Common myeloid progenitor, CD34-positive (primary cell): Measurements from ENCODE around the gene CTBP2.

Experiments used
- CTCF ChIA-PET: fragments of 350-600 bp; sonication (Branson Sonifier 250); formaldehyde crosslinking; loops from one replicate; lab custom pipeline; 2021; ENCODE audit warnings: antibody characterized with exemption; lab: Charles Lee
- POLR2A ChIA-PET: fragments of 350-600 bp; sonication (Branson Sonifier 250); formaldehyde crosslinking; loops from one replicate; lab custom pipeline; 2021; ENCODE audit warnings: antibody characterized with exemption; lab: Charles Lee
- DNase-seq, 3 donors: peaks; one replicate each; pipeline versions ENCODE4 v3.0.0 to v3.0.0-alpha.2; 2013
- H3K27ac ChIP-seq, 2 experiments: 1 replicate in 1 of 2; 2 replicates in 1 of 2; pipeline ENCODE4 v1.7.0; 2013; ENCODE audit warnings: inconsistent platforms in 2 of 2, low read length in 2 of 2, mild to moderate bottlenecking in 2 of 2, low read depth in 1 of 2, moderate library complexity in 1 of 2; ENCODE audit not compliant: severe bottlenecking in 2 of 2, insufficient read depth in 1 of 2, poor library complexity in 1 of 2
- H3K27me3 ChIP-seq, 5 experiments: replicated peaks in 2 of 5; 1 replicate in 3 of 5; 2 replicates in 2 of 5; pipeline versions ENCODE4 v1.6.1 to v1.7.0; 2013; ENCODE audit warnings: low read length in 4 of 5, mild to moderate bottlenecking in 2 of 5, moderate library complexity in 2 of 5, inconsistent platforms in 1 of 5; ENCODE audit not compliant: insufficient read depth in 5 of 5, control insufficient read depth in 4 of 5
- H3K36me3 ChIP-seq, 4 experiments: 1 replicate in 2 of 4; 2 replicates in 2 of 4; pipeline versions ENCODE4 v1.6.1 to v1.7.0; 2013; ENCODE audit warnings: low read length in 3 of 4, control low read depth in 1 of 4, mild to moderate bottlenecking in 1 of 4; ENCODE audit not compliant: control insufficient read depth in 4 of 4, insufficient read depth in 4 of 4
- H3K4me1 ChIP-seq, 4 experiments: 1 replicate in 3 of 4; 2 replicates in 1 of 4; pipeline versions ENCODE4 v1.6.1 to v1.7.1; 2013; ENCODE audit warnings: low read length in 3 of 4, mild to moderate bottlenecking in 3 of 4, control low read depth in 1 of 4, inconsistent platforms in 1 of 4, moderate library complexity in 1 of 4; ENCODE audit not compliant: control insufficient read depth in 4 of 4, insufficient read depth in 4 of 4; ENCODE audit errors: control extremely low read depth in 1 of 4
- H3K4me3 ChIP-seq, 7 experiments: 1 replicate in 4 of 7; 2 replicates in 3 of 7; pipeline versions ENCODE4 v1.5.1 to v1.7.0; 2013; ENCODE audit warnings: mild to moderate bottlenecking in 7 of 7, low read length in 6 of 7, moderate library complexity in 6 of 7, inconsistent platforms in 2 of 7, low read depth in 2 of 7, control low read depth in 1 of 7; ENCODE audit not compliant: insufficient read depth in 4 of 7, control insufficient read depth in 1 of 7; ENCODE audit errors: extremely low read depth in 1 of 7
- H3K9me3 ChIP-seq, 5 experiments: 1 replicate in 4 of 5; 2 replicates in 1 of 5; pipeline versions ENCODE4 v1.6.1 to v1.7.1; 2013; ENCODE audit warnings: low read length in 4 of 5, mild to moderate bottlenecking in 2 of 5, inconsistent platforms in 1 of 5, low read depth in 1 of 5, moderate library complexity in 1 of 5; ENCODE audit not compliant: control insufficient read depth in 4 of 5, insufficient read depth in 2 of 5; ENCODE audit errors: control extremely low read depth in 1 of 5
- WGBS: methylation state at CpG from one replicate; pipeline ENCODE4 v1.1.5; 2013; ENCODE audit not compliant: insufficient coverage; 5-methylcytosine and 5-hydroxymethylcytosine counted together

The CTBP2 gene

DNA sequence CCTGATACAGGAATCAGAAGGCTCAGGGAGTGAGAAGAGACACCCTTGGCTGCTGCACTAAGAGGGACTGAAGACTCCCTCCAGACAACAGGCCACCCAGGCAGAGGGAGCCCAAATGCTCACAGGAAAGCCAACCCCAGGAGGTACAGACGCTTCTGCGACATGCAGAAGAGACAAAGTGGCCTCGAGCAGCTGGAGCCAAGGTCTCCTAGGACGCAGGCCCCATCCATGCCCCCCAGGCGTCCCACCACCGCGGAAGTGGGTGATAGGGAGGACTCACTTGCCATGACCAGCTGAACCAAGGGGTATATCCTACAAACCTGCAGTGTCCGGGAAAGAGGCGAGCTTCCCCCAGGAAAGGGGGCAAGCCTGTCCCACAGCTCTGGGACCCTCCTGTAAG is 56.9 kb downstream of the CTBP2 start:
- 94% methylated on average over 9 of the region's 9 CpGs for WGBS
- no peak for DNase-seq
- Histone ChIP-seq H3K9me3 (peaks cover 0 to 8% (median 4%) of the 10 kb centered on the region in 5 experiments), H3K27me3 (no peaks in the 10 kb centered on the region), H3K4me3 (no peak overlapping the region), H3K4me1 (peaks cover 0 to 10% (median 4%) of the 10 kb centered on the region in 4 experiments), H3K27ac (no peak overlapping the region), H3K36me3 (peaks cover 9 to 65% (median 32%) of the 10 kb centered on the region in 4 experiments)
- ChIA-PET CTCF (interaction anchor here (0.8 to 1.9 kb wide), 4 partner anchors 8 to 38 kb away, joined by 3 to 8 read pairs (median 4); no protein-coding TSS in a partner anchor), POLR2A (no interaction called here)

DNA sequence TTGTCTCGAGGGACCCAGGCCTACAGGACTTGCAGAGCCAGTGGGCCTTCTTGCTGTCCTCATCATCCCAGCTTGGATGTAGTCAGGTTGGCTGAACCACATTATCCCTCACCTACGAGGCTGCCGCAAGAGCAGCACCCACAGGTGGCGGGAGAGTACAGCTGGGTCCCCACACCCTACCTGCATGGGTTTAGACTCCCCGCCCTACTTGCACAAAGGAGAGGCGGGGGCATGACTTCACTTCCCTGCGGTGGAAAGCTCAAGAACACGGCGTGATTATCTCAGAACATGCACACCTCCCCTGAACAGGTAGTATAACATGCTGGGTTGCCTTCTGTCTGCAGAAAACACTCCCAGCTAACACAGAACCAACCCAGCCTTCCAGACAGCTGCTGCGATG is 57.5 kb downstream of the CTBP2 start:
- H3K27ac ChIP-seq = no peak overlapping the region
- peaks cover 5 to 58% (median 27%) of the 10 kb centered on the region in 4 experiments for H3K36me3 ChIP-seq
- no peak for DNase-seq
- no peaks in the 10 kb centered on the region for H3K27me3 ChIP-seq
- CTCF ChIA-PET = interaction anchor here (0.8 to 1.9 kb wide), 3 partner anchors 12 to 37 kb away, joined by 3 to 8 read pairs (median 4); no protein-coding TSS in a partner anchor
- peaks cover 0 to 10% (median 4%) of the 10 kb centered on the region in 4 experiments for H3K4me1 ChIP-seq
- peaks cover 0 to 1% (median 0%) of the 10 kb centered on the region in 5 experiments for H3K9me3 ChIP-seq
- H3K4me3 ChIP-seq = no peak overlapping the region
- POLR2A ChIA-PET = no interaction called here
- 100% methylated on average over 4 of the region's 10 CpGs for WGBS

DNA sequence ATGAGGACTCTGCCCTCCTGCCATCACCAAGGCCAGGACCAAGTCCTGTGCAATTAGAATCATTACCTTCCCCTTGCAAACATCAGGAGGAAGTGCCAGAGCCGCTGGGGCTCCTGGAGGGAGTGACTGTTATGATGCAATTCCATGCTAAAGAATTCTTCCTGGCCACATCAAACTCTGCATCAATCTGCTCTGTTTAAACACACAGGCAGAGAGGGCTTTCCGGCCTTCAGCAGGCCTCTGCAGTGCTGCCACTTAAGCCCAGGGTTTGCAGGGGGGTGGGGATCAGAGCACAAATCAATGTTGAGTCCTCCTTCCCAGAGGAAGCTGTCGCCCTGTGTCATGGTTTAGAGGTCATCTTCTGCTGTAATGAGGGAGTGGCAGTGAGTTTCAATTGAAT is 58.1 kb downstream of the CTBP2 start:
- no peaks in the 10 kb centered on the region for H3K27me3 ChIP-seq
- H3K4me3 ChIP-seq = no peak overlapping the region
- peaks cover 0 to 10% (median 4%) of the 10 kb centered on the region in 4 experiments for H3K4me1 ChIP-seq
- DNase-seq = no peak
- H3K36me3 ChIP-seq = peaks cover 2 to 53% (median 23%) of the 10 kb centered on the region in 4 experiments
- no peak overlapping the region for H3K27ac ChIP-seq
- ChIA-PET CTCF (no interaction called here), POLR2A (no interaction called here)
- no peaks in the 10 kb centered on the region for H3K9me3 ChIP-seq
- WGBS = 86% methylated on average over 2 of the region's 3 CpGs

DNA sequence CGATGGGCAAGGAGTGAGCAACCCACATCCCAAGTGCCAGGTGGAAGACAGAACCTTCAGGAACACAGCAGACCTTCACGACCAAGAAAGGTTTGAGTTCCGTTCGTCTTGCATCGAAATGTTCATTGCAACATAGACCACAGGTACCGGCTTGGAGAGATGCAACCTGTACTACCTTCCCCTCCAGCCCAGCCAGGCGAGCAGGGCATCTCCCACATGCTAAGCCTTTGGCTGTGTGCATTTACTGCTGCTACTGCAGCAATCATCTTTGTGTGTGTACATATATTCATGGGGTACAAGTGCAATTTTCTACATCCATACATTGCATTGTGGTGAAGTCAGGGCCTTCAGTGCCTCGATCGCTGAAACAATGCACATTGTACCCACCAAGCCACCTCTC is 58.8 kb downstream of the CTBP2 start:
- H3K27me3 ChIP-seq = no peaks in the 10 kb centered on the region
- POLR2A ChIA-PET = no interaction called here
- CTCF ChIA-PET = no interaction called here

DNA sequence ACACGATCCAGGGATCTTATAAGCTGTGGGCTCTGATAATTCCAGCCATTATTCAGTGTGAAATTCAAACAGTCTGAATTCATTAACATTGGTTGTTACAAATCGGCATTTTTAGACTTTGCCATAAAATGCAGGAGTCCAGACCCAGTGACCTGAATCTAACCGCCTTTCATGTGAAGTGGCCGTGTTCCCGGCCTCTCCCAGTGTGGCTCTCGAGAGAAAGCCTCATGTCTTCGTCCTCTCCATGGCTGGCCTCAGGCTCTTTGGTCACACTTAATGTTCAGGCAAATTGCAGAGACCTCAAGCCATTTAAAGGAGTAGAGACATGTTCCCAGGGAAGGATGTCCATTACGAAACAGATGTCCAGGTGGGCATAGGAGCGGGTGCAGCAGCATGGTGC is 59.3 kb downstream of the CTBP2 start:
- ChIA-PET POLR2A (no interaction called here), CTCF (no interaction called here)
- Histone ChIP-seq H3K4me3 (no peak overlapping the region), H3K9me3 (no peaks in the 10 kb centered on the region), H3K27ac (no peak overlapping the region), H3K4me1 (peaks cover 0 to 10% (median 6%) of the 10 kb centered on the region in 4 experiments), H3K36me3 (peaks cover 0 to 43% (median 15%) of the 10 kb centered on the region in 4 experiments), H3K27me3 (no peaks in the 10 kb centered on the region)
- DNase-seq = no peak
- WGBS = 97% methylated on average over 8 of the region's 9 CpGs

More for the DNA sequence above, 58.8 kb downstream of the CTBP2 start:
- H3K27ac ChIP-seq = no peak overlapping the region
- peaks cover under 1 to 48% (median 17%) of the 10 kb centered on the region in 4 experiments for H3K36me3 ChIP-seq
- H3K4me3 ChIP-seq = no peak overlapping the region
- peaks cover 0 to 10% (median 4%) of the 10 kb centered on the region in 4 experiments for H3K4me1 ChIP-seq
- 98% methylated on average over 8 of the region's 9 CpGs for WGBS
- no peaks in the 10 kb centered on the region for H3K9me3 ChIP-seq
- DNase-seq = no peak

DNA sequence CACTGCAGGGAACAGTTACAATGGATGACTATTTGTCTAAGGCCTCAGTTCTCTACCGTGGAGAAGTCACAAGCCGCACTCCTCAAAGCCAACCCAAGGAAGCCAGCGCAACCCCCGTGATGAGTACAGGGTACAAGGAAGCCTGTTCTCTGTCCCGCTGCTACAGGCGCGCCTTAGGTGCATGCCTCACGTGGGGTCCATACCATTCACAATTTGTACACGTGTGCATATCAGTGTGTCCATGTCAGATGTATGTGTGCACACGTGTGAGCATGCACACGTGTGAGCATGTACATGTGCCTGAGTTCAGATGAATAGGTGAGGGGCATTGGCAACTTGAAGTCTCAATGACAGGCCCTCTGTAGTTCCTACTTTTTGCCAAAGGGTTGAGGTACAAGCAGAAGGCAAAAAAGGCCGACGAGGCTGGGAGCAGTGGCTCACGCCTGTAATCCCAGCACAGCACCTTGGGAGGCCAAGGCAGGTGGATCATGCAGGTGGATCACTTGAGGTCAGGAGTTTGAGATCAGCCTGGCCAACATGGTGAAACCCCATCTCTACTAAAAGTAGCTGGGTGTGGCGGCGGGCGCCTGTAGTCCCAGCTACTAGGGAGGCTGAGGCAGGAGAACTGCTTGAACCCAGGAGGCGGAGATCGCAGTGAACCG is 62.8 kb downstream of the CTBP2 start:
- Histone ChIP-seq H3K36me3 (peaks cover 9 to 35% (median 20%) of the 10 kb centered on the region in 4 experiments), H3K27me3 (no peaks in the 10 kb centered on the region), H3K4me1 (peaks cover 0 to 6% (median under 1%) of the 10 kb centered on the region in 4 experiments), H3K4me3 (no peak overlapping the region), H3K27ac (no peak overlapping the region), H3K9me3 (no peaks in the 10 kb centered on the region)
- WGBS = 96% methylated on average over 19 of the region's 20 CpGs
- DNase-seq = no peak
- ChIA-PET POLR2A (interaction anchor here (0.5 to 0.6 kb wide), 2 partner anchors 10 to 57 kb away, joined by 3 read pairs; no protein-coding TSS in a partner anchor), CTCF (interaction anchor here (0.9 kb wide), 1 partner anchor 42 kb away, joined by 3 read pairs; no protein-coding TSS in a partner anchor)

DNA sequence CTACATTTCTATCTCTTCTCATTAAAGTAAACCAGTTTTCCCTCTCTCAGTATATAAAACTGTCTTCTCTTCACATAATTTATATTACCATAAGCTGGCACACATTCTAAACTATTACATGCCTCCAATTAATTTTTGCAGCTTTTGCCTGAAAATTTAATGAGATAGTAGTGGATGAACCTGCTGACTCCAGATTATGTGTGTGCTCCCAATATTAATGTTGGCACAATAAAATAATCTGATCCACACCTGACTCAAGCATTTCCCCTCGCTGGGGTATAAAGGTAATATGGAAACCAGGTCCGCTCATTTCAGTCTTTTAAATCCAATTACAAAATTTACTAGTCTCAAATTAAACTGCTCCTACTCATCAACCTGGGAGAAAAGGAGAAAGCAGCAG is 63.4 kb downstream of the CTBP2 start:
- POLR2A ChIA-PET = no interaction called here
- no CpG with 5 or more reads among the region's 2 CpGs for WGBS
- Histone ChIP-seq H3K4me1 (peaks cover 0 to 3% (median 0%) of the 10 kb centered on the region in 4 experiments), H3K36me3 (peaks cover 9 to 30% (median 18%) of the 10 kb centered on the region in 4 experiments), H3K9me3 (no peaks in the 10 kb centered on the region), H3K27me3 (no peaks in the 10 kb centered on the region), H3K27ac (no peak overlapping the region), H3K4me3 (no peak overlapping the region)
- CTCF ChIA-PET = interaction anchor here (0.9 kb wide), 1 partner anchor 41 kb away, joined by 3 read pairs; no protein-coding TSS in a partner anchor
- no peak for DNase-seq
